ENCODE data around the gene CD96. TPM values are rescaled to one million over a fixed set of nuclear protein-coding genes. Genes with fewer than 3 reads are reported as not detected.

Gene CD96
- total RNA-seq, 4 donors from 2014 or later, result 0.27 to 2.1 (median 0.72) TPM

DNA sequence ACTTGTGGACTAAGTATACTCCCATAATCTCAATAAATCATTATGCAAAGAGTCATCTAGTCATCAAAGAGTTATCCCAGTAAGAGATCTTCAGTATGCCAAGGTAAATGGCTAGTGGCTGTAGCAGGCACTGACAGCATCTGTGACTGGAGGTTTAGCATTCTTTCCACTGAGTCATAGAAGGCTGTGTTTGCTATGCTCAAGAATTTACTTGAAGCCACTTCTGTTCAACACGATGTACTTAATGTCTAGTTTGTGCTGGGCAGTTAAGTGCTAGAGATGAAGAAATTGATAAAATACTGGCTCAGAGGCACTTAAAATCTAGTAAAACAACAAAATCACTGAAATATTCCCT, 40.1 kb downstream of the CD96 start:
- TF ChIP-seq POLR2A (IDR thresholded peaks at IDR 0.05), result no peak
- TF ChIP-seq, protein P1, sequence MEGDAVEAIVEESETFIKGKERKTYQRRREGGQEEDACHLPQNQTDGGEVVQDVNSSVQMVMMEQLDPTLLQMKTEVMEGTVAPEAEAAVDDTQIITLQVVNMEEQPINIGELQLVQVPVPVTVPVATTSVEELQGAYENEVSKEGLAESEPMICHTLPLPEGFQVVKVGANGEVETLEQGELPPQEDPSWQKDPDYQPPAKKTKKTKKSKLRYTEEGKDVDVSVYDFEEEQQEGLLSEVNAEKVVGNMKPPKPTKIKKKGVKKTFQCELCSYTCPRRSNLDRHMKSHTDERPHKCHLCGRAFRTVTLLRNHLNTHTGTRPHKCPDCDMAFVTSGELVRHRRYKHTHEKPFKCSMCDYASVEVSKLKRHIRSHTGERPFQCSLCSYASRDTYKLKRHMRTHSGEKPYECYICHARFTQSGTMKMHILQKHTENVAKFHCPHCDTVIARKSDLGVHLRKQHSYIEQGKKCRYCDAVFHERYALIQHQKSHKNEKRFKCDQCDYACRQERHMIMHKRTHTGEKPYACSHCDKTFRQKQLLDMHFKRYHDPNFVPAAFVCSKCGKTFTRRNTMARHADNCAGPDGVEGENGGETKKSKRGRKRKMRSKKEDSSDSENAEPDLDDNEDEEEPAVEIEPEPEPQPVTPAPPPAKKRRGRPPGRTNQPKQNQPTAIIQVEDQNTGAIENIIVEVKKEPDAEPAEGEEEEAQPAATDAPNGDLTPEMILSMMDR (IDR thresholded peaks at IDR 0.05), result no peak
- intact Hi-C loops (cut with DNase I; ENCODE audit: low total_unique reads), result loop anchor here (10.0 kb wide), 1 partner anchor 103 kb away; no protein-coding TSS in a partner anchor
- no peak for DNase-seq (ENCODE audit: low spot score in 2 of 2)
- 56 to 64% methylated on average over 1 of the region's 1 CpG for WGBS, 2 donors
- no peak overlapping the region for H3K4me3 ChIP-seq (ENCODE audit: low read depth, poor library complexity, severe bottlenecking)

DNA sequence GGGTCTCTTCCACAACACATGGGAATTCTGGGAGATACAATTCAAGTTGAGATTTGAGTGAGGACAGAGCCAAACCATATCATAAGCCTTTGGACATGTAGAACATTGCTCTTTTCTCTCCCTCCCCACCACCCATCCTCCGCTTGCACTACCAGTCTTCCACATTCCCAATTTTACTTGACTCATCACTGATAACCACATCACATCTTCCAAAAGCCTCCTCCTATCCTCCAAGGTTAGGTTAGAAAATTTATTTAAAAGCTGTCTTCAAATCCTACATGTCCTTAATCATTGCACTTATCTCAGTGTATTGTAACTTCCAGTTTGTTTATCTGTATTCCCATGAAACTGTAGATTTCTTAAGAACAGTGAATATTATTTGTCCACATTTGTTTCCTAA, 42.7 kb downstream of the CD96 start:
- 68 to 69% methylated on average over 1 of the region's 1 CpG for WGBS, 2 donors

DNA sequence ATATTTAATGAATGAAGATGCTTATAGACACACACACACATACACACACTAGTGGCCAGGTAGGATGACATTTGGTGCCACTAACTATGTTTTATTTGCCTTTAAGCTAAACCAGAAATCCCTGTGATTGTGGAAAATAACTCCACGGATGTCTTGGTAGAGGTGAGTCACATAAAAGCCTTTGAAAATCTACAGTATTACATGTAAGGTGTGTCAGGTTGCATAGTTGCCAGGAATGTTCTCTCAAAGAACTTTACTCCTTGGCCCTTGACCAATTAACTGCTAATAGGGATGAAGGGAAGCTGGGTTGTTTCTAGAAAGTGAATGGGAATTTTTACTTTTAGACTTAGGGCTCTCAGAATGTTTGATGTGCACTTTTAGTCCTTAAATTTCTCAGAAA, 43.2 kb downstream of the CD96 start:
- 33 to 46% methylated on average over 1 of the region's 1 CpG for WGBS, 2 donors
- peak in 1 of 2 donors; percentile 25 for DNase-seq (ENCODE audit: low spot score in 2 of 2)
- TF ChIP-seq, protein P1 (IDR thresholded peaks at IDR 0.05), result no peak
- no peak for TF ChIP-seq POLR2A (IDR thresholded peaks at IDR 0.05)
- intact Hi-C loops (cut with DNase I; ENCODE audit: low total_unique reads), result loop anchor here (10.0 kb wide), 1 partner anchor 100 kb away; no protein-coding TSS in a partner anchor
- no peak overlapping the region for H3K4me3 ChIP-seq (ENCODE audit: low read depth, poor library complexity, severe bottlenecking)

More for the DNA sequence above, 42.7 kb downstream of the CD96 start:
- H3K4me3 ChIP-seq (ENCODE audit: low read depth, poor library complexity, severe bottlenecking), result no peak overlapping the region
- DNase-seq (ENCODE audit: low spot score in 2 of 2), result no peak
- intact Hi-C loops (cut with DNase I; ENCODE audit: low total_unique reads), result loop anchor here (10.0 kb wide), 1 partner anchor 100 kb away; no protein-coding TSS in a partner anchor
- TF ChIP-seq, protein P1 (IDR thresholded peaks at IDR 0.05), result no peak
- no peak for TF ChIP-seq POLR2A (IDR thresholded peaks at IDR 0.05)

DNA sequence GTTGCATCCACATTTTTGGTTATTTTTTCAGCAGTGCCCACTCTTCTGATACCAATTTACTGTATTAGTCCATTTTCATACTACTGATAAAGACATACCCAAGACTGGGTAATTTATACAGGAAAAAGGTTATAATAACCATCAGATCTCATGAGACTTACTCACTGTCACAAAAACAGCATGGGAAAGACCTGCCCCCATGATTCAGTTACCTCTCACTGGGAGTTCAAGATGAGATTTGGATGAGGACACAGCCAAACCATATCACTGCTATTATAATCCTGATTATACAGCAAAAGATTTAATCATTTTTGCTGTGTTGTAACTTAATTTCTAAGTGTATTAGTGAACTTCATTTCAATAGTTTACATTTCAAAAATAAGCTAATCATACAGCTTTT, 46.5 kb downstream of the CD96 start:
- H3K4me3 ChIP-seq (ENCODE audit: low read depth, poor library complexity, severe bottlenecking), result no peak overlapping the region
- intact Hi-C loops (cut with DNase I; ENCODE audit: low total_unique reads), result loop anchor here (10.0 kb wide), 1 partner anchor 96 kb away; no protein-coding TSS in a partner anchor
- no peak for DNase-seq (ENCODE audit: low spot score in 2 of 2)
- TF ChIP-seq, protein P1 (IDR thresholded peaks at IDR 0.05), result no peak
- TF ChIP-seq POLR2A (IDR thresholded peaks at IDR 0.05), result no peak

DNA sequence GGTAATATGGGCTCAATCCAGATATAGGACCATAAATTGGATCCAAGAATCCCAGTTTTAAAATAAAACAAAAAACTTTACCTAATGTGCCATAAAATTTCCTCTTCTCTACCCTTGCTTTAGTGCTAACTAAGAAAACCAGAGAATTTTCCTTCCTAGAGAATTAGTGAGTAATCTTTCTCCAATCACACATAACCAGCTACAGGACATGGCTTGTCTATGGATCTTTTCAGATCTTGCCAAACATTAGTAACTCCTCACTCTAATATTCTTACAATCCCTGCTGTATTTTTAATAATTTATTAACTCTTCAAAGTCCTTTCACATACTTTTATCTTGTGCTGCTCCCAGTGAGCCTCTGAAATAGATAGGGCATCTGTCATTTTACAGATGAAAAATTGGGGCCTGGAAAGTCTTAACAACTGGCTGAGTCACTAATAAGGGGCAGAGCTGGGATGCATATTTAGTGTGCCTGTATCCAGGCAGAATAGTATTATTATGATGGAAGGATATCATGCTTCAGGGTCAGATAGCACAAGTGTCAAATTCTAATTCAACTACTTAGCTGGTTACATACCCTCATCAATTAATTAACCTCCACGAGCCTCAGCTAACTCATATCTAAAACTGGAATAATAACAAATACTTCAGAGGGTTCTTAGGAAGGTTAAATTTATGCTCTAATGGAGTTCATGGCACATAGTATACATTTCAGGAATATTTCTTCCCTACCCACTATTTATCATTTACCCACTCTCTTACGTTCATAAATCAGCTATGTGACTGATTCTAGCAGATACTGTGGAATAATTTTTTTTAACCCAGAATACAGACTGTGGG, 47.5 kb downstream of the CD96 start:
- 51 to 71% methylated on average over 2 of the region's 2 CpGs for WGBS, 2 donors
- intact Hi-C loops (cut with DNase I; ENCODE audit: low total_unique reads), result loop anchor here (10.0 kb wide), 1 partner anchor 95 kb away; no protein-coding TSS in a partner anchor
- H3K4me3 ChIP-seq (ENCODE audit: low read depth, poor library complexity, severe bottlenecking), result no peak overlapping the region
- no peak for TF ChIP-seq POLR2A (IDR thresholded peaks at IDR 0.05)
- TF ChIP-seq, protein P1 (IDR thresholded peaks at IDR 0.05), result no peak
- no peak for DNase-seq (ENCODE audit: low spot score in 2 of 2)
